GM13977 (cell line): Measurements from ENCODE around the gene GRIP2.

Experiments used
- DNase-seq: peaks from one replicate; pipeline ENCODE4 v3.0.0; 2012; ENCODE audit warnings: low spot score
- in situ Hi-C: fragments of 300-500 bp; cut with MboI; formaldehyde crosslinking; loops from one replicate; pipeline ENCODE4 v1.12.0; 2022; ENCODE audit warnings: low sequenced_read_pairs, low pct_unique_long_range_greater_than_20kb, mixed read lengths, inconsistent platforms; ENCODE audit not compliant: unreplicated experiment
- TF ChIP-seq, protein P1 (sequence below): IDR thresholded peaks from 2 replicates; pipeline ENCODE4 v1.5.1; 2012; ENCODE audit warnings: mild to moderate bottlenecking, control low read depth; ENCODE audit not compliant: insufficient read depth; ENCODE audit errors: extremely low read depth, missing control alignments

The GRIP2 gene

DNA sequence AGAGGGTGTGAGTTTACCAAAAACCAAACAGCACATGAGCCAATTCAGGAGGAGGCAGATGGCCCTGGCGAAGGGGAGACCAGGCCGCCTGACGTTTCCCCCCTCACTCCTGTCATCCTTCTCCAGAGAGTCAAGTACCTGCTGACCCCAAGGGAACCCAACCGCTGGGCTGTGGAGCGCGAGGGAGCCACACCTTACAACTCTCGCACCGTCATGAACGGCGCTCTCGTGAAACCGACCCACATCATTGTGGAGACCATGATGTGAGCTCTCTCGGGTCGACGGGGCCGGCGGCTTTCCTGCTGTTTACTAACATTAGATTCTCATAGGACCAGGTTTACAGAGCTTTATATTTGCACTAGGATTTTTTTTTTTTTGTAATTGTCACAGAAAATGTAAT, 55.4 kb downstream of the GRIP2 start:
- in situ Hi-C loops = no loop called here
- TF ChIP-seq, protein P1, sequence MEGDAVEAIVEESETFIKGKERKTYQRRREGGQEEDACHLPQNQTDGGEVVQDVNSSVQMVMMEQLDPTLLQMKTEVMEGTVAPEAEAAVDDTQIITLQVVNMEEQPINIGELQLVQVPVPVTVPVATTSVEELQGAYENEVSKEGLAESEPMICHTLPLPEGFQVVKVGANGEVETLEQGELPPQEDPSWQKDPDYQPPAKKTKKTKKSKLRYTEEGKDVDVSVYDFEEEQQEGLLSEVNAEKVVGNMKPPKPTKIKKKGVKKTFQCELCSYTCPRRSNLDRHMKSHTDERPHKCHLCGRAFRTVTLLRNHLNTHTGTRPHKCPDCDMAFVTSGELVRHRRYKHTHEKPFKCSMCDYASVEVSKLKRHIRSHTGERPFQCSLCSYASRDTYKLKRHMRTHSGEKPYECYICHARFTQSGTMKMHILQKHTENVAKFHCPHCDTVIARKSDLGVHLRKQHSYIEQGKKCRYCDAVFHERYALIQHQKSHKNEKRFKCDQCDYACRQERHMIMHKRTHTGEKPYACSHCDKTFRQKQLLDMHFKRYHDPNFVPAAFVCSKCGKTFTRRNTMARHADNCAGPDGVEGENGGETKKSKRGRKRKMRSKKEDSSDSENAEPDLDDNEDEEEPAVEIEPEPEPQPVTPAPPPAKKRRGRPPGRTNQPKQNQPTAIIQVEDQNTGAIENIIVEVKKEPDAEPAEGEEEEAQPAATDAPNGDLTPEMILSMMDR = no peak
- DNase-seq = no peak

GRCh38 chr3:14483286-14483685, 56.9 kb downstream of the GRIP2 start:
- in situ Hi-C loops = no loop called here
- no peak for DNase-seq
- TF ChIP-seq, protein P1 = no peak

DNA sequence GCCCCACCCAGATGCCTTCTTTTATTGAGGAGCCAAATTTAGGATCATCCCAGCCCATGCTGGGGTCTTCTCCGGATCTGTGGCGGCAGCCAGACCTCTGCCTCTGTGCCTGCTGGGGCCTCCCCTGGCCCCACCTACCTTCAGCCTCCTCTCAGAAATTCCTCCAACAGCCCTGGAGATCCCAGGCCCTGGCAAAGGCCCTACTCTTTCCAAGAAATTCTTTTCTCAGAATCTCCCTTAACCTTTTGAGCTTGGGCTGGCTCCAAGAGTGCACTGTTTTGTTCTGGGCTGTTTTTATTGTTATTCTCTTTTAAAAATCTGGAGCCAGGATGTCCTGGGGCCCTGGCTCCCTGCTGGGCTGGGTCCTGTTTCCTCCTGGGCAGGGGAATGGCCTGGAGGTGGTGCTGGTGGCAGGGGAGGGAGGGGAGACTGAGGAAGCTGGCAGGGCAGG, 57.8 kb downstream of the GRIP2 start:
- TF ChIP-seq, protein P1 = no peak
- no peak for DNase-seq
- in situ Hi-C loops = no loop called here

DNA sequence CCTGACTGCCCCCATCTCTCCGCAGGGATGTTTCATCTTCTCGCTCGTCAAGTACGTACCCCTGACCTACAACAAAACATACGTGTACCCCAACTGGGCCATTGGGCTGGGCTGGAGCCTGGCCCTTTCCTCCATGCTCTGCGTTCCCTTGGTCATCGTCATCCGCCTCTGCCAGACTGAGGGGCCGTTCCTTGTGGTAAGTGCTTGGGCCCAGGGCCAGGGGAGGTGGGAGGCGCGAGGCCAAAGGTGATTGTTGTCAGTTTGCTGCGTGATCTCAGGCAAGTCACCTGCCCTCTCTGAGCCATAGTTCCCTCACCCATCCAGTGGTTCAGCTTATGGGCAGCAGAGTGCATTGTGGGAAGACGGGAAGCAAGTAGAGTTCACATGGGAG, 58.5 kb downstream of the GRIP2 start:
- TF ChIP-seq, protein P1 = no peak
- in situ Hi-C loops = no loop called here
- no peak for DNase-seq

- TF ChIP-seq, protein P1 = no peak
- in situ Hi-C loops = no loop called here
- no peak for DNase-seq
Measured at GRCh38 chr3:14481018-14481645, 59.0 kb downstream of the GRIP2 start.

DNA sequence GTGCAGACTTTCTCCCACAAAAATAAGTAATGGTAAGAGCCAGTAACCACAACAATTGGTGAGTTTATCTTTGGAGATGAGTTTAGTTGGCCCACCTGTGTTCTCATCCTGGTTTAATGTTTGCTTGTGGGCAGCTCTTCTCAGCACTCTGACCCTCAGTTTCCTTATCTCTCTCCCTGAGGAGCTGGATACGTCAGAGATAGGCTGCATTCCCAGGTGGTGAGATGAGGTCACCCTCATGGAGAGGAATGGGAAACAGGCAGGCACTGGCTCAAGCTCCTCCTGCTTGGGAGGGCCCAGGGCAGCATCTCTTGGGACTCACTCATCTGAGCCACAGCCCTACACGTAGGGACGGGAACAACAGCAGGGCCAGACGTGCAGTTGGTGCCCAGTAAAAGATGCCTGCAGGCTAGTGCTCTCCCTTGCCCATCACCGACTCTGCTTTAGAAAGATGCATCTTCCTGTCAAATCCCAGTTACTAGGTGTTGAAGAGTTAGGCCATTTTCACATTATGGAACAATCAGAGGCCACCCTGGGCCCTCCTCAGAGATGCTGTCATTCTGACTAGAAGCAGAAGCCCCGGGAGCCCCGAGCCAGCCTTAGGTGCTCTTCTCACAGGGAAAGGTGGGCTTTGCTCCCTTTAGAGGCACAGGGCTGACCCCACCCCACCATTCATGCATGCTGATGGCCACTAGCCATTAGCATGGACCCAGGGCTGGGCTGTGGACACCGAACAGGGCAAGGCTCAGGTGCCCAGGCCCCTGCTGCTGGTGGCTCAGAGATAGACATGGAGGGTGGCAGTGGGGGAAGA, 59.7 kb downstream of the GRIP2 start:
- TF ChIP-seq, protein P1 = no peak
- in situ Hi-C loops = no loop called here
- DNase-seq = no peak
